Stimulated activated CD8-positive, alpha-beta memory T cell treated with anti-CD3 and anti-CD28 coated beads, Interleukin-12 subunit alpha, Interleukin-12 subunit beta, amount 100 ng/mL, for 24 hours (primary cell): ENCODE measurements around the gene PRKG2.
"Not testable (repeated sequence)": the region's sequence is repeated elsewhere in the genome, so short reads cannot be mapped to it uniquely, and the experiment has no call there.

ENCODE experiments used
- DNase-seq: peaks from one replicate; pipeline ENCODE4 v3.0.0-alpha.2; 2020; ENCODE audit errors: extremely low read depth

PRKG2 gene

DNA sequence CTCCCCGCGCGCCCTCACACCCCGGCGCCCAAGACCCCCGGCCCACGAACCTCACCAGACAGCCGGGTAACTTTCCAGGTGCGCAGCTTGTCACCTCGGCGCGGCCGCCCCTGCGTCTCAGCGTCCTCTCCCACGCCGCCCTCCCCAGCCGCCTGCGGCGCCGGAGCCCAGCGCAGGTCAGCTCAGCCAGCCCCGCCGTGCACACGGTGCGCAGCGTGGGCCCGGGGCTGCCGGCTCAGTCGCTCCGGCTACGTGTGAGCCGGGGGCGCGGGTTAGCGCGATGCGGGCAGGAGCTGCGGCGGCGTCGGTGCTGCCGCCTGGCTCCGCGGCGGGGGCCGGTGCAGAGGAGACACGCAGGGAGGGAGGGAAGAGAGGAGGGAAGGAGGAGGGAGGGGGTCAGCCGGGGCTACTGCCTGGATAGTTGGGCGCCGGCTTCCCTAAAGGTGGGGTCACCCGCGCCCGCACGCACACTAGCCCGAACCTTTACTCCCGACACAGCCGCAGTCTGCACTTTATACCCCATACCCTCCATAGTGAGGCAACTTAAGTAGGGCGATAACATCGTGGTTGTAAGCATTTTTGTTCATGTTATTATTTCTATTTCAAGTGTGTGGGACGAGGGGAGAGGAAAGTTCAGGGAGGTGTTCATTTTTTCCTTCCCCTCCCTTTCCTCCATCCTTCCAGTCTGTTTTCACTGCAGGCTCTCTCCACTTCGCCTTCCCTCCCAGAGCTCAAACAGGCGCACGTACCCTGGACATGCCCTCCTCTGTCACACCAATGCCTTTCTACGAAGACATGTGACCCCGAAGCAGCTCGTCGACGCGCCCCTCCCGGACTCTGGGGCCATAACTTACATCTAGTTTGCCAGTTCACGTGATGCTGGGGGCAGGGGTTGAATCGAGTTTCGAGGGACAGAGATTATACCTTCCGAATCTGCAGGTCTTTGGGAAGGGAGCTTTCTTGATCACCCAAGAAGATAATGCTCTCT, at the start of gene PRKG2:
Gene PRKG2 (minus strand): TSS at position 342 of the 988 bp plus-strand sequence. CDS start 10,175 bp downstream, outside the sequence.
- DNase-seq: no peak

DNA sequence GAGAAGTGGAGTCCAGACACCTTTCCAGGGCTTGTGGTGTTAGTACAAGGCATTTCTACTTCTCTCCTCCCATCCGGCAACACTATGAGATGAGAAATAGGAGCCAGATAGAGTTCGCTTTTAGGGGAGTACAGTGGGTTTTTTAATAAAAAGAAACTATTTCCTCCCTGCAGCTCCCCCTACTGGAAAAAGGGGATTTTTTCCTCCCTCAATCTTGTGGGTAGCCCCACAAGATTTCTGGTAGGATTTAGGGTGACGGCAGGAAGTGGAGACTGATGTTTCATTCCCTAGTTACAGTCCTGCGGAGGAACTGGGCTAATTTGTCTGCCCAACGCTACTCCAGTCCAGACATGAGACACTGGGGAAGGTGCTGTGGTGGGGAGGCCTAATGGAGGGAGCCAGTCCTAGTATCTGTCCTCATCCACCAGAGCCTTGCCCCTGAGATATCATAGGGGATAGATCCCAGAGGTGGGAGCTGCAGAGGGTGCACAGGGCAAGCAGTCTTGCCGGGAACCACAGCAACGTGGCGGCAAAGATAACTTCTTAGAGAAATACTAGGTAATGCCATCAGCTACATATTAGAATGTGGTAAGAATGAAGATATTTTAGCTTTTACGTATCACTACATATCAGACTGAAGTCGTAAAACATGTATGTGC, 45.5 kb upstream of the PRKG2 start:
- no peak for DNase-seq

- DNase-seq: no peak
These were observed 44.0 kb upstream of the PRKG2 start for GRCh38 chr4:81258841-81259550.

- DNase-seq: no peak
These were observed 42.8 kb upstream of the PRKG2 start for GRCh38 chr4:81257816-81258215.

- DNase-seq: no peak
These were observed 42.0 kb upstream of the PRKG2 start for GRCh38 chr4:81257021-81257420.

DNA sequence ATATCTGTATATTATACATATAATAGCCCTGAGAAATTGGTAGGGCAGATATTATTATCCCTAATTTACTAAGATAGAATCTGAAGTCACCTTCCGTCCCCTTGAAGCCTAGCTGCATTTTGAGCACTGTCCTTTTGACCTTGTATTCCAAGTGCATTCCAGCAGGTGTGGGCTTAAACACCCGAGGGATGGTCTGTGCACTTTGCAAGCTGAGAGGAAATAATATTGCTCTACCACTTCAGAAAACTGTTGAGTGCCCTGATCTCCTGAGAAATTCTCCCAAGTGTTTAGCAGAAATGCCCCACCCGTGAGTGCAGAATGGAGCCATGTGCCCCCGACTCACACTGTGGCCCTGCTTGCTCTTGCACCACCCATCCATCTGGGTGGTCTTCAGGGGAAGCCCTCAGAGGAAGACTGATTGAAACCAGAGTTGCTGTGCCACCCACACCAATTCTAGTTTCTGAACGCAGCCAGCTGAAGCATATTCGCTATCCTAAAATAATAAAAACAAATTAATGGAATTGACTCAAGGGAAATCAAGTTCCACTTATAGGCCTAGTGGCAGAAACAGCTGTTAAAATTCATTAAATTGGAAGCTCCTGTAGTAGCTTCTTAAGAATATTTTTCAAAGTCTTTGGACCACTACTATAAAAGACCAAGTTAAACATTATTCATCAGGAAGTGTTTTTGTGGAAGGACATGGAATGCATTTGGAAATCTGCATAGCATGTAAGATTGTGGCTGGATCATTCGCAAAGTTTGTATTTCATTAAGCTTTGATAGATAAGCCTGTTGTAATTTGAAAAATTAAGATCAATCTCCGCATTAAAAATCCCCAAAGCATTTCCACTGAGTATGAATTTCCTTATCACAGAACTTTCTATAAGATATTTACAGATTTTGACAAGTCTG, 41.3 kb upstream of the PRKG2 start:
- DNase-seq: no peak

GRCh38 chr4:81255524-81255923, 40.5 kb upstream of the PRKG2 start:
- DNase-seq: no peak

- DNase-seq: no peak
These were observed 35.4 kb upstream of the PRKG2 start for GRCh38 chr4:81250430-81250829.

DNA sequence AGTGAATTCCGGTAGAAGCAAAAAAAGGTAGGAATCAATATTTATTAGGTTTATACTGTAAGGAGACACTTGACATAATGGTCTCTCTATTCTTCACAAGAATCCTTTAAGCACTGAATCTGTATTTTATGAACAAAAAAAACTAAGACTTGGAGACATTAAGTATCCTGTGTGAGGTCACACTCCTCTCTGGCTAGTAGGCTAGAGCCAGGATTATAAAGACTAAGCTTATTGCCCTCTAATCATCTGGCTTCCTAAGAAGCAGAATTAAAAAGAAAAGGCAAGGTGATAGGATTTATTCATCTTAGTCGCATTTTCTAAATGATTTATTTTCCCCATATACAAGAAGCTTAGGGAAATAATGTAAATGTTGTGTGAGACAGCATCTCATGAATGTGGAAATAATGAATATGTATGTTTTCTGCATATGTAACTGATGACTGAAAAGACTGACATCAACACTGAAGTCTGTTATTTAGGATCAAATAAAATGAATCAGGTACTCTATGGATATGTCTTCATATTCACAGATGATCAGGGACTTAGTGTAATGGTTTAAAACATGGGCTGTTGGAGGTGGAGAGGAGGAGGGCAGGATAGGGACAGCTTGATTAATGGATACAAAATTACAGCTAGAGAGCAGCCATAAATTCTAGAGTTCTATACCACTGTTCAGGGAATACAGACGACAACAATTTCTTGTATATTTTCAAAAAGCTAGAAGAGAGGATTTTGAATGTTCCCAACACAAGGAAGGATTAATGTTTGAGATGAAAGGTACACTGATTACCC, 30.4 kb upstream of the PRKG2 start:
- DNase-seq: no peak

DNA sequence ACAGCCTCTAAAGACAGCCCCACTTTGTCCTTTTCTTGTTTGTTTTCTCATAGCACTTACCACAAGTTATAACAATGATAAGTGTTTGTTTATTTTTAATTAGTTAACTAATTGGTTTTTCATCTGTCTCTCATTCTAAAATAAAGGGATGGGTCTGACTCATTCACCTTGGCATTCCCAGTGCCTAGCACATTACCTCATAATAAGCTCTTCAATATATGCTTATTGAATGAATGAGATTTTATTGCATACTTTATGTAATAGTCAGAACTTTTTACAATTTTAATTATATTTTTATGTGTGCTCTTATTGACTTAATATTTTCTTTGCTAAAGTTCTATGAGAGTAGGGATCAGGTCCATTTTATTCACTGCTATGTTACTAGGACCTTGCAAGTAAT, 22.8 kb upstream of the PRKG2 start:
- no peak for DNase-seq

GRCh38 chr4:81235982-81236749, 21.1 kb upstream of the PRKG2 start:
- DNase-seq: no peak

- no peak for DNase-seq
These were observed 12.9 kb upstream of the PRKG2 start for GRCh38 chr4:81227968-81228367.

- DNase-seq: no peak
These were observed 12.1 kb upstream of the PRKG2 start for GRCh38 chr4:81227138-81227537.

- DNase-seq: no peak
These were observed 10.2 kb upstream of the PRKG2 start for GRCh38 chr4:81225252-81225651.

DNA sequence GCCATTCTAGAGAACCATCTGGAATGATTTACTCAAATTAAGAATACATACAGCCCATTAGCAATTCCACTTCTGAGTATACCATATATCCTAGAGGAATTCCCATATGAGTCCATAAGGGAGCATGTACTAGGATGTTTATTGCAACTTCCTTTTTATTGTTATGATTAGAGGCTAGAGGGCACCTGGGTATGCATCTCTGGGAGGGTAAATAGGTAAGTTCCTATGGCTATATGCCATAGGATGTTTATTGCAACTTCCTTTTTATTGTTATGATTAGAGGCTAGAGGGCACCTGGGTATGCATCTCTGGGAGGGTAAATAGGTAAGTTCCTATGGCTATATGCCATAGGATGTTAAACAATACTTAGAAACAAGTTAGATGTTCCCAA, 7.1 kb upstream of the PRKG2 start:
- not testable (repeated sequence) for DNase-seq

DNA sequence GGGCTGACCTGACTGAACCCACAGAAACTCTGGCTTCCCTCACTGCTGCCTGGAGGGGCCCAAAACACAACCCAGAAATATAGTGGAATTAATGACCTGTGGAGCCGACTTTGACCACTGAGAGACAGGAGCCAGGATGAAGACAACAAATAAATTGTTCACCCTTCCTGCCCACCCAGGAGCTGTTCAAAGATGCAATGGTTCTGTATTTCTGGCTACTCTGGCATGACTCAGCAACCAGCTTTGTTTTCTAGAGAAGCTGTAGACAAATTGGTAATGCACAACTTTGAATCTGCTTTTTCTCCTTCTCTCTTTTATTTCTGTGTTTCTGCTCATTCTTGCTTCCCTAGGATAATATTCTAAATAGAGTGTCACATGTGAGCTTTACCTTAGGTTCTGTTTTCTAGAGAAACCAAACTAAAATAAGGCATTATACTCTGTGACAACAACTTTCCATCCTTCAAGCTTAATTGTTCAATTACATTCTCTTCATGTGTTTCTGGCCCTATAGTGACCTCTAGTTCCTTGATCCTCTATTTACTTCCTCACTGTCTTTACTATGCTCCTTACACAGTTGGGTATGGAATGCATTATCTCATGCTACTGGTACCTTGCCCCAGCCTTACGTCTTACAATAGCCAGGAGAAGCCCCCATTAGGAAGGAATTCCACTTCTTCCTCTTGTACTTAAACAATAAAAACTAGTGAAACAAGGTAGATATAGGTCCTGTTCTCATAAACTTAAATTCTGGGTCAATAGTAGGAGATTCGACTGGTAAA, 6.5 kb upstream of the PRKG2 start:
- DNase-seq: no peak

GRCh38 chr4:81220271-81220670, 5.2 kb upstream of the PRKG2 start:
- no peak for DNase-seq

DNA sequence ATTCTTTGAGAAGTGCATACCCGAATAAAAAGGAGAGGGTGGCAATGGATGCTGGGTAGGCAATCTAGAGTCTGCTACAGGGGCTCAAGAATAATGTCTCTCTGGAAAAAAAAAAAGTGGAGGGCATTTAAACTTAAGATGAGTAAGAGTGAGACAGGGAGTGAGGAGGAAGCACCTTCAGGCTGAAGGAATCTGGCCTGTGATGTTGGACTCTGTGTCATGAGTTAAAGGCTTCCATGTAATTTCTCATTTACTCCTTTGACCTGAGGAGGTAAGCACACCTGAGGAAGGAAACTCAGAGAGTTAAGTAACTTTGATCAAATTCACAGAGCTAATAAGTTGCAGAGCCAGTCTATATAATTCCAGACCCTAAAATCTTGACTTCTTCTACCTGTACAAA, 3.2 kb upstream of the PRKG2 start:
- no peak for DNase-seq

DNA sequence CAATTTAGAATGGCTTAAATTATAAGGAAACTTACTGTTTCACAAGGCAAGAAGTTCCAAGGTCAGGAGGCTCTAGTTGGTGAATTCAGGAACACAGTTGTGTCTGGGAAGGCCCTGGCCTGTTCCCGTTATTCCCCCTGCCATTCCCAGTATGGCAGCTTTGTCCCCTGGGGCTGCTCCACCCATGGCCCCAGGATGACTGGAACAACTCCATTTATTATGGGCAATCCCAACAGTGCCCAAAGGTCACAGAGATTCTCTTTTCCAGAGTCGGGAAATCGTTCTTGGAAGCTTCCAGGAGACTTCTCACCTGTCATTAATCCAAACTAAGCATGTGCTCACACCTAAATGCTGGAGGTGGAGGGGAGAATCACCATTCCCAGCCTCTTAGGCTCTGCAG, 2.8 kb upstream of the PRKG2 start:
- no peak for DNase-seq
